Prostate gland (tissue), 2 donors: ENCODE measurements around the gene ILDR2. TPM values are rescaled to one million over a fixed set of nuclear protein-coding genes. Genes with fewer than 3 reads are reported as not detected.
A peak's percentile ranks its signal among the peaks of the same experiment; 100 is the strongest.

ENCODE experiments used
- DNase-seq: peaks from one replicate; pipeline ENCODE4 v3.0.0-alpha.2; 2019; ENCODE audit warnings: low spot score
- H3K27ac ChIP-seq, 2 donors: fragments of 200-600 bp; sonication (generic); 2 replicates each; pipeline ENCODE4 v1.5.1; 2017 to 2019
- H3K27me3 ChIP-seq: fragments of 200-600 bp; sonication (generic); replicated peaks from 2 replicates; pipeline ENCODE4 v1.5.1; 2019; ENCODE audit not compliant: insufficient read depth
- H3K36me3 ChIP-seq, 2 donors: fragments of 200-600 bp; sonication (generic); 1 replicate in 1 of 2; 2 replicates in 1 of 2; pipeline versions ENCODE4 v1.5.1 to v1.8.1; 2017 to 2019
- H3K4me1 ChIP-seq: fragments of 200-600 bp; sonication (generic); replicated peaks from 2 replicates; pipeline ENCODE4 v1.5.1; 2019
- H3K4me3 ChIP-seq, 2 donors: fragments of 200-600 bp; sonication (generic); 2 replicates each; pipeline ENCODE4 v1.5.1; 2017 to 2019
- H3K9me3 ChIP-seq: fragments of 200-600 bp; sonication (generic); 2 replicates; pipeline ENCODE4 v1.5.1; 2017
- CTCF ChIP-seq, 4 experiments: fragments of 200-600 bp in 2 of 4; fragments of 450-650 bp in 2 of 4; sonication (generic) in 2 of 4; IDR thresholded peaks; 1 replicate in 3 of 4; 2 replicates in 1 of 4; pipeline ENCODE4 v1.5.1; 2016 to 2019; ENCODE audit warnings: antibody characterized with exemption in 4 of 4, mild to moderate bottlenecking in 2 of 4, moderate library complexity in 2 of 4
- POLR2A ChIP-seq: fragments of 450-650 bp; IDR thresholded peaks from one replicate; pipeline ENCODE4 v1.6.1; 2016; ENCODE audit warnings: antibody characterized with exemption, mild to moderate bottlenecking
- POLR2AphosphoS5 ChIP-seq: sonication (generic); formaldehyde crosslinking; IDR thresholded peaks from one replicate; pipeline ENCODE4 v1.6.1; 2017; ENCODE audit warnings: antibody characterized with exemption
- WGBS: methylation state at CpG from one replicate; pipeline ENCODE4 v1.1.5; 2018; 5-methylcytosine and 5-hydroxymethylcytosine counted together
- intact Hi-C: fragments of 100-400 bp; cut with DNase I; formaldehyde crosslinking; loops from one replicate; pipeline ENCODE4 v1.14.2; 2022
- total RNA-seq, 2 donors: library from RNA; depleted of rRNA; stranded (reverse); fragments of >200 nt; gene quantifications; one replicate each; pipeline ENCODE4 v1.1.0, GENCODE V29; 2016

The ILDR2 gene
- total RNA-seq, 2 donors from 2014 or later: 3.2 to 175 TPM

GRCh38 chr1:166925810-166926478 is 49.4 kb downstream of the ILDR2 start:
- H3K4me3 ChIP-seq: no peak overlapping the region
- 73% methylated on average over 8 of the region's 8 CpGs for WGBS
- TF ChIP-seq POLR2AphosphoS5 (no peak), CTCF (IDR thresholded peaks at IDR 0.05) (no peak), POLR2A (no peak)

GRCh38 chr1:166924823-166925541 is 50.4 kb downstream of the ILDR2 start:
- Histone ChIP-seq H3K27me3 (peaks cover 3% of the 10 kb centered on the region), H3K36me3 (no peaks in the 10 kb centered on the region), H3K4me3 (no peak overlapping the region), H3K9me3 (no peaks in the 10 kb centered on the region), H3K4me1 (no peaks in the 10 kb centered on the region), H3K27ac (no peak overlapping the region)
- intact Hi-C loops: no loop called here
- no peak for DNase-seq
- TF ChIP-seq CTCF (IDR thresholded peaks at IDR 0.05) (no peak), POLR2A (no peak), POLR2AphosphoS5 (no peak)
- WGBS: 62% methylated on average over 3 of the region's 3 CpGs

More at GRCh38 chr1:166925810-166926478, 49.4 kb downstream of the ILDR2 start:
- intact Hi-C loops: no loop called here
- no peak for DNase-seq
- no peaks in the 10 kb centered on the region for H3K36me3 ChIP-seq
- no peaks in the 10 kb centered on the region for H3K4me1 ChIP-seq
- no peaks in the 10 kb centered on the region for H3K9me3 ChIP-seq
- no peak overlapping the region for H3K27ac ChIP-seq
- peaks cover 2% of the 10 kb centered on the region for H3K27me3 ChIP-seq

GRCh38 chr1:166920561-166921475 is 54.5 kb downstream of the ILDR2 start:
- no peaks in the 10 kb centered on the region for H3K9me3 ChIP-seq
- peak overlapping the region in 1 of 2 donors; percentile 30 for H3K27ac ChIP-seq
- H3K27me3 ChIP-seq: peaks cover 3% of the 10 kb centered on the region
- peak overlapping the region; percentile 19 to 25 for H3K4me3 ChIP-seq
- no peaks in the 10 kb centered on the region for H3K36me3 ChIP-seq
- no peaks in the 10 kb centered on the region for H3K4me1 ChIP-seq
- WGBS: 33% methylated on average over 22 of the region's 113 CpGs
- intact Hi-C loops: no loop called here
- DNase-seq: no peak
- TF ChIP-seq POLR2A (no peak), POLR2AphosphoS5 (no peak), CTCF (IDR thresholded peaks at IDR 0.05) (no peak)

- TF ChIP-seq POLR2A: no peak
- no peak for TF ChIP-seq CTCF (IDR thresholded peaks at IDR 0.05)
- no peak for TF ChIP-seq POLR2AphosphoS5
- WGBS: 93% methylated on average over 2 of the region's 2 CpGs
- intact Hi-C loops: no loop called here
Measured at GRCh38 chr1:166918956-166919316, 56.4 kb downstream of the ILDR2 start.

More at GRCh38 chr1:166918956-166919316, 56.4 kb downstream of the ILDR2 start:
- no peaks in the 10 kb centered on the region for H3K9me3 ChIP-seq
- no peak overlapping the region for H3K27ac ChIP-seq
- H3K27me3 ChIP-seq: peaks cover 3% of the 10 kb centered on the region
- H3K4me3 ChIP-seq: no peak overlapping the region
- no peaks in the 10 kb centered on the region for H3K4me1 ChIP-seq
- no peak for DNase-seq
- H3K36me3 ChIP-seq: no peaks in the 10 kb centered on the region
